Caco-2 (cell line): ENCODE measurements around the gene PDE4D. TPM values are rescaled to one million over a fixed set of nuclear protein-coding genes. Genes with fewer than 3 reads are reported as not detected.

Source experiments
- BruUV-seq: library from RNA; stranded (reverse); fragments of 400-500 nt; replicated peaks from 2 replicates; lab custom pipeline; 2021; lab: Mats Ljungman, UMichigan
- CTCF ChIA-PET: fragments of 300-600 bp; sonication (Branson Sonifier 250); formaldehyde crosslinking; loops from one replicate; lab custom pipeline; 2022; ENCODE audit warnings: antibody characterized with exemption; lab: Charles Lee
- POLR2A ChIA-PET: fragments of 300-600 bp; sonication (Branson Sonifier 250); formaldehyde crosslinking; loops from one replicate; lab custom pipeline; 2022; ENCODE audit warnings: antibody characterized with exemption; lab: Charles Lee
- DNase-seq, 2 experiments: peaks; one replicate each; pipeline versions ENCODE4 v3.0.0 to v3.0.0-alpha.2; 2020 to 2022
- H3K27me3 ChIP-seq: replicated peaks from 2 replicates; pipeline ENCODE4 v1.6.0; 2011; ENCODE audit warnings: low read length; ENCODE audit not compliant: control insufficient read depth, insufficient read depth
- H3K36me3 ChIP-seq: 2 replicates; pipeline ENCODE4 v1.5.1; 2011; ENCODE audit warnings: low read length; ENCODE audit not compliant: control insufficient read depth, insufficient read depth
- H3K4me1 ChIP-seq: fragments of 250-450 bp; sonication (Bioruptor Pico); 2 replicates; pipeline ENCODE4 v1.5.1; 2020; ENCODE audit warnings: mild to moderate bottlenecking
- H3K4me3 ChIP-seq: 2 replicates; pipeline ENCODE4 v1.5.1; 2011; ENCODE audit warnings: low read depth, mild to moderate bottlenecking, control low read depth, low read length
- H3K9me3 ChIP-seq: fragments of 250-450 bp; sonication (Bioruptor Pico); 2 replicates; pipeline ENCODE4 v1.5.1; 2020; ENCODE audit warnings: mild to moderate bottlenecking, moderate library complexity
- H3K27ac Mint-ChIP-seq: one replicate; pipeline ENCODE4 v1.8.0; 2022; ENCODE audit warnings: mixed read lengths; ENCODE audit not compliant: unreplicated experiment
- H3K27me3 Mint-ChIP-seq: one replicate; pipeline ENCODE4 v1.8.0; 2022; ENCODE audit warnings: mixed read lengths; ENCODE audit not compliant: insufficient read depth, unreplicated experiment
- H3K36me3 Mint-ChIP-seq: one replicate; pipeline ENCODE4 v1.8.0; 2022; ENCODE audit warnings: mild to moderate bottlenecking, mixed read lengths; ENCODE audit not compliant: insufficient read depth, unreplicated experiment
- H3K4me1 Mint-ChIP-seq: one replicate; pipeline ENCODE4 v1.8.0; 2022; ENCODE audit warnings: low read depth, mixed read lengths; ENCODE audit not compliant: unreplicated experiment
- H3K4me3 Mint-ChIP-seq: one replicate; pipeline ENCODE4 v1.8.0; 2022; ENCODE audit warnings: mild to moderate bottlenecking, moderate library complexity, mixed read lengths; ENCODE audit not compliant: unreplicated experiment
- H3K9me3 Mint-ChIP-seq: one replicate; pipeline ENCODE4 v1.8.0; 2022; ENCODE audit warnings: mixed read lengths; ENCODE audit not compliant: unreplicated experiment
- CTCF ChIP-seq, 2 experiments: fragments of 200-600 bp in 1 of 2; IDR thresholded peaks; 1 replicate in 1 of 2; 2 replicates in 1 of 2; pipeline versions ENCODE4 v1.5.1 to v1.8.0; 2011 to 2022; ENCODE audit warnings: antibody characterized with exemption in 1 of 2, control low read depth in 1 of 2, inconsistent platforms in 1 of 2, low read depth in 1 of 2, low read length in 1 of 2, mild to moderate bottlenecking in 1 of 2, moderate library complexity in 1 of 2; ENCODE audit not compliant: insufficient read depth in 1 of 2, severe bottlenecking in 1 of 2, unreplicated experiment in 1 of 2
- intact Hi-C: fragments of 100-400 bp; cut with micrococcal nuclease; formaldehyde crosslinking; loops from one replicate; pipeline ENCODE4 v1.10.0; 2022; ENCODE audit not compliant: unreplicated experiment
- total RNA-seq: library from RNA; stranded (reverse); gene quantifications from 2 replicates; pipeline ENCODE4 v1.2.3, GENCODE V29; 2022

PDE4D gene
- total RNA-seq, 1 experiment from 2014 or later: 89.8 TPM

- peak; percentile 16 to 17 for TF ChIP-seq CTCF (IDR thresholded peaks at IDR 0.05; ENCODE audit: insufficient read depth in 1 of 2, low read depth in 1 of 2, low read length in 1 of 2, severe bottlenecking in 1 of 2, unreplicated experiment in 1 of 2)
- H3K4me1 Mint-ChIP-seq: peaks cover 10% of the 10 kb centered on the region
- CTCF ChIA-PET: no interaction called here
These were observed 886.0 kb downstream of the PDE4D start for GRCh38 chr5:59007460-59008063.

GRCh38 chr5:59005934-59006701, 887.4 kb downstream of the PDE4D start:
- Histone ChIP-seq H3K9me3 (no peaks in the 10 kb centered on the region), H3K36me3 (no peaks in the 10 kb centered on the region), H3K27me3 (no peaks in the 10 kb centered on the region), H3K4me1 (0 out of 2 replicates have a peak, but pooled peaks cover 11% of the 10 kb centered on the region), H3K4me3 (no peak overlapping the region)
- CTCF ChIA-PET: no interaction called here
- TF ChIP-seq CTCF (IDR thresholded peaks at IDR 0.05; ENCODE audit: insufficient read depth in 1 of 2, low read depth in 1 of 2, low read length in 1 of 2, severe bottlenecking in 1 of 2, unreplicated experiment in 1 of 2): no peak
- Mint-ChIP-seq H3K36me3 (peaks cover 65% of the 10 kb centered on the region), H3K27me3 (no peaks in the 10 kb centered on the region), H3K4me1 (peaks cover 21% of the 10 kb centered on the region), H3K9me3 (peaks cover 3% of the 10 kb centered on the region), H3K27ac (no peak overlapping the region), H3K4me3 (no peak overlapping the region)
- no peak for DNase-seq
- BruUV-seq: no TSS peak
- intact Hi-C loops: no loop called here
- POLR2A ChIA-PET: no interaction called here

More at GRCh38 chr5:59007460-59008063, 886.0 kb downstream of the PDE4D start:
- no peak overlapping the region for H3K4me3 Mint-ChIP-seq
- Histone ChIP-seq H3K36me3 (no peaks in the 10 kb centered on the region), H3K9me3 (no peaks in the 10 kb centered on the region), H3K27me3 (no peaks in the 10 kb centered on the region), H3K4me1 (0 out of 2 replicates have a peak, but pooled peaks cover 10% of the 10 kb centered on the region), H3K4me3 (no peak overlapping the region)
- peaks cover 65% of the 10 kb centered on the region for H3K36me3 Mint-ChIP-seq
- no peaks in the 10 kb centered on the region for H3K27me3 Mint-ChIP-seq
- POLR2A ChIA-PET: no interaction called here
- no TSS peak for BruUV-seq
- no peak for DNase-seq
- H3K27ac Mint-ChIP-seq: no peak overlapping the region
- peaks cover 17% of the 10 kb centered on the region for H3K9me3 Mint-ChIP-seq
- intact Hi-C loops: no loop called here

- no peak for TF ChIP-seq CTCF (IDR thresholded peaks at IDR 0.05; ENCODE audit: insufficient read depth in 1 of 2, low read depth in 1 of 2, low read length in 1 of 2, severe bottlenecking in 1 of 2, unreplicated experiment in 1 of 2)
- no peaks in the 10 kb centered on the region for H3K9me3 Mint-ChIP-seq
- H3K36me3 Mint-ChIP-seq: peaks cover 58% of the 10 kb centered on the region
- BruUV-seq: no TSS peak
- intact Hi-C loops: loop anchor here (1.0 kb wide), 1 partner anchor 114 kb away; no protein-coding TSS in a partner anchor
- no peaks in the 10 kb centered on the region for H3K27me3 ChIP-seq
- no peak overlapping the region for H3K4me3 Mint-ChIP-seq
- ChIA-PET CTCF (no interaction called here), POLR2A (no interaction called here)
- DNase-seq: no peak
- H3K9me3 ChIP-seq: no peaks in the 10 kb centered on the region
- H3K36me3 ChIP-seq: no peaks in the 10 kb centered on the region
- no peak overlapping the region for H3K27ac Mint-ChIP-seq
- 0 out of 2 replicates have a peak, but pooled peaks cover 14% of the 10 kb centered on the region for H3K4me1 ChIP-seq
- no peak overlapping the region for H3K4me3 ChIP-seq
- H3K4me1 Mint-ChIP-seq: peaks cover 26% of the 10 kb centered on the region
- H3K27me3 Mint-ChIP-seq: no peaks in the 10 kb centered on the region
These were observed 889.9 kb downstream of the PDE4D start for GRCh38 chr5:59003641-59004040.
